Upper lobe of left lung (tissue), 6 donors: ENCODE data around the gene LDB2. TPM values are rescaled to one million over a fixed set of nuclear protein-coding genes. Genes with fewer than 3 reads are reported as not detected.

Experiments
- ATAC-seq, 2 donors: fragments of 200-7000 bp; cut with Tn5 transposase; one replicate each; pipeline ENCODE4 v1.9.1; 2022; ENCODE audit warnings: mild to moderate bottlenecking in 2 of 2, moderate library complexity in 2 of 2; ENCODE audit not compliant: low FRiP score in 2 of 2
- DNase-seq, 2 donors: peaks; one replicate each; pipeline ENCODE4 v3.0.0-alpha.2; 2019 to 2020
- H3K27ac ChIP-seq, 4 donors: fragments of 200-600 bp; sonication (generic); one replicate each; pipeline ENCODE4 v1.5.1; 2016 to 2019
- H3K27me3 ChIP-seq, 4 donors: fragments of 200-600 bp; sonication (generic); one replicate each; pipeline ENCODE4 v1.5.1; 2017 to 2019
- H3K36me3 ChIP-seq, 4 donors: fragments of 200-600 bp; sonication (generic); one replicate each; pipeline ENCODE4 v1.5.1; 2016 to 2019
- H3K4me1 ChIP-seq, 4 donors: fragments of 200-600 bp; sonication (generic); one replicate each; pipeline ENCODE4 v1.5.1; 2018 to 2019
- H3K4me3 ChIP-seq, 4 donors: fragments of 200-600 bp; sonication (generic); one replicate each; pipeline ENCODE4 v1.5.1; 2017 to 2019; ENCODE audit warnings: mild to moderate bottlenecking in 2 of 4, moderate library complexity in 1 of 4
- H3K9me3 ChIP-seq, 4 donors: fragments of 200-600 bp; sonication (generic); one replicate each; pipeline ENCODE4 v1.5.1; 2018 to 2019
- CTCF ChIP-seq, 6 experiments: fragments of 450-650 bp in 4 of 6; fragments of 200-600 bp in 2 of 6; sonication (generic) in 2 of 6; IDR thresholded peaks; one replicate each; pipeline ENCODE4 v1.5.1; 2016 to 2019; ENCODE audit warnings: antibody characterized with exemption in 6 of 6
- EP300 ChIP-seq, 4 donors: sonication (generic); formaldehyde crosslinking; IDR thresholded peaks; one replicate each; pipeline ENCODE4 v1.5.1; 2017; ENCODE audit warnings: antibody characterized with exemption in 4 of 4, control low read depth in 2 of 4
- POLR2A ChIP-seq, 4 donors: fragments of 450-650 bp; IDR thresholded peaks; one replicate each; pipeline ENCODE4 v1.5.1; 2016 to 2017; ENCODE audit warnings: antibody characterized with exemption in 4 of 4, mild to moderate bottlenecking in 2 of 4
- POLR2AphosphoS5 ChIP-seq, 2 donors: sonication (generic); formaldehyde crosslinking; IDR thresholded peaks; one replicate each; pipeline ENCODE4 v1.5.1; 2017; ENCODE audit warnings: antibody characterized with exemption in 2 of 2
- WGBS, 2 donors: methylation state at CpG; one replicate each; pipeline ENCODE4 v1.1.5; 2017 to 2018; 5-methylcytosine and 5-hydroxymethylcytosine counted together
- total RNA-seq, 6 donors: library from RNA; depleted of rRNA in 4 of 6; stranded (reverse); fragments of >200 nt in 4 of 6; gene quantifications; one replicate each; pipeline versions ENCODE4 v1.1.0 to v1.2.1, GENCODE V29; 2016 to 2021
- donor health status: DM: no; HTN: no; CAD: no; lungs with moderate emphysema.
- donor health status: DM: no; HTN: yes; CAD: no; lungs with severe emphysema.

Gene LDB2
- total RNA-seq, 6 donors from 2014 or later, result 34.6 to 94.4 (median 45.9) TPM

- no peaks in the 10 kb centered on the region for H3K9me3 ChIP-seq
- H3K4me3 ChIP-seq, result no peak overlapping the region
- no peaks in the 10 kb centered on the region for H3K36me3 ChIP-seq
- 75 to 88% methylated on average over 4 of the region's 4 CpGs for WGBS, 2 donors
- no peak for DNase-seq
- peaks cover 6 to 13% (median 7%) of the 10 kb centered on the region in 4 donors for H3K4me1 ChIP-seq
- ATAC-seq, result no peak
- no peak overlapping the region for H3K27ac ChIP-seq
- TF ChIP-seq POLR2AphosphoS5 (IDR thresholded peaks at IDR 0.05), result no peak
- no peak for TF ChIP-seq POLR2A (IDR thresholded peaks at IDR 0.05)
- TF ChIP-seq EP300 (IDR thresholded peaks at IDR 0.05), result no peak
- no peak for TF ChIP-seq CTCF (IDR thresholded peaks at IDR 0.05)
- no peaks in the 10 kb centered on the region for H3K27me3 ChIP-seq
Measured at GRCh38 chr4:16694884-16695276, 203.6 kb downstream of the LDB2 start.

- TF ChIP-seq CTCF (IDR thresholded peaks at IDR 0.05) (no peak), POLR2A (IDR thresholded peaks at IDR 0.05) (no peak), EP300 (IDR thresholded peaks at IDR 0.05) (no peak), POLR2AphosphoS5 (IDR thresholded peaks at IDR 0.05) (no peak)
- 71 to 79% methylated on average over 13 of the region's 13 CpGs for WGBS, 2 donors
- Histone ChIP-seq H3K27ac (no peak overlapping the region), H3K36me3 (no peaks in the 10 kb centered on the region), H3K4me1 (peaks cover 6 to 13% (median 7%) of the 10 kb centered on the region in 4 donors), H3K4me3 (no peak overlapping the region), H3K27me3 (no peaks in the 10 kb centered on the region), H3K9me3 (no peaks in the 10 kb centered on the region)
- ATAC-seq (no peak), DNase-seq (no peak)
Measured at GRCh38 chr4:16694173-16694883, 204.1 kb downstream of the LDB2 start.

- DNase-seq, result no peak
- no peak overlapping the region for H3K27ac ChIP-seq
- no peaks in the 10 kb centered on the region for H3K27me3 ChIP-seq
- H3K4me3 ChIP-seq, result no peak overlapping the region
- WGBS, 2 donors, result 76 to 89% methylated on average over 3 of the region's 3 CpGs
- ATAC-seq, result no peak
- no peaks in the 10 kb centered on the region for H3K9me3 ChIP-seq
- TF ChIP-seq POLR2AphosphoS5 (IDR thresholded peaks at IDR 0.05), result no peak
- no peak for TF ChIP-seq EP300 (IDR thresholded peaks at IDR 0.05)
- TF ChIP-seq POLR2A (IDR thresholded peaks at IDR 0.05), result no peak
- no peak for TF ChIP-seq CTCF (IDR thresholded peaks at IDR 0.05)
- peaks cover 6 to 13% (median 7%) of the 10 kb centered on the region in 4 donors for H3K4me1 ChIP-seq
- no peaks in the 10 kb centered on the region for H3K36me3 ChIP-seq
Measured at GRCh38 chr4:16693641-16694040, 204.8 kb downstream of the LDB2 start.

GRCh38 chr4:16692961-16693506 lies 205.4 kb downstream of the LDB2 start:
- H3K36me3 ChIP-seq, result no peaks in the 10 kb centered on the region
- ATAC-seq (no peak), DNase-seq (peak in 1 of 2 donors; percentile 34)
- WGBS, 2 donors, result 80 to 83% methylated on average over 9 of the region's 9 CpGs
- TF ChIP-seq POLR2AphosphoS5 (IDR thresholded peaks at IDR 0.05), result no peak
- TF ChIP-seq EP300 (IDR thresholded peaks at IDR 0.05), result no peak
- no peak for TF ChIP-seq CTCF (IDR thresholded peaks at IDR 0.05)
- no peak for TF ChIP-seq POLR2A (IDR thresholded peaks at IDR 0.05)
- no peaks in the 10 kb centered on the region for H3K27me3 ChIP-seq
- no peaks in the 10 kb centered on the region for H3K9me3 ChIP-seq
- peak overlapping the region in 1 of 4 donors; percentile 13 for H3K27ac ChIP-seq
- peaks cover 6 to 13% (median 7%) of the 10 kb centered on the region in 4 donors for H3K4me1 ChIP-seq
- H3K4me3 ChIP-seq, result no peak overlapping the region
